Measurements from ENCODE around the gene RIPOR1.

RIPOR1 gene

DNA sequence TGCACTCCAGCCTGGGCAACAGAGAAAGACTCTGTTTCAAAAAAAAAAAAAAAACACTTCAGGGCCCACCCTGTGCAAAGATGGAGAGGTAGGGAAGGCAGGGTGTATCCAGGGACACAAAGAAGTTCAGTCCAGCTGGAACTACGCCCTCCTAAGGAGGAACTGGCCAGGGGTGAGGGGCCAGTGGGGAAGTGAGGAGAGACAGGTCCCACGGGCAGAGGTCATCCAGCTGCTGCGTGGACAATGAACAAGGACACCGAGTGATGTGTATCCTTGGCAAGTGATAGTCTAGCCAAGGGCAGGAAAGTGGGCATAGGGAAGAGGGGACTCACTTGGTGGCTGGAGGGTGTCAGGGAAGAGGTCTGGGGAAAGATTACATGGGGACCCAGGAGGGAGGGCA lies 9.4 kb upstream of the RIPOR1 start:
- no peak overlapping the region for H3K4me3 ChIP-seq (ENCODE audit: low read length)
- DNase-seq (ENCODE audit: low read depth) = no peak
- TF ChIP-seq, protein P1, sequence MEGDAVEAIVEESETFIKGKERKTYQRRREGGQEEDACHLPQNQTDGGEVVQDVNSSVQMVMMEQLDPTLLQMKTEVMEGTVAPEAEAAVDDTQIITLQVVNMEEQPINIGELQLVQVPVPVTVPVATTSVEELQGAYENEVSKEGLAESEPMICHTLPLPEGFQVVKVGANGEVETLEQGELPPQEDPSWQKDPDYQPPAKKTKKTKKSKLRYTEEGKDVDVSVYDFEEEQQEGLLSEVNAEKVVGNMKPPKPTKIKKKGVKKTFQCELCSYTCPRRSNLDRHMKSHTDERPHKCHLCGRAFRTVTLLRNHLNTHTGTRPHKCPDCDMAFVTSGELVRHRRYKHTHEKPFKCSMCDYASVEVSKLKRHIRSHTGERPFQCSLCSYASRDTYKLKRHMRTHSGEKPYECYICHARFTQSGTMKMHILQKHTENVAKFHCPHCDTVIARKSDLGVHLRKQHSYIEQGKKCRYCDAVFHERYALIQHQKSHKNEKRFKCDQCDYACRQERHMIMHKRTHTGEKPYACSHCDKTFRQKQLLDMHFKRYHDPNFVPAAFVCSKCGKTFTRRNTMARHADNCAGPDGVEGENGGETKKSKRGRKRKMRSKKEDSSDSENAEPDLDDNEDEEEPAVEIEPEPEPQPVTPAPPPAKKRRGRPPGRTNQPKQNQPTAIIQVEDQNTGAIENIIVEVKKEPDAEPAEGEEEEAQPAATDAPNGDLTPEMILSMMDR (conservative IDR thresholded peaks at IDR 0.05; ENCODE audit: low read depth, low read length) = no peak

DNA sequence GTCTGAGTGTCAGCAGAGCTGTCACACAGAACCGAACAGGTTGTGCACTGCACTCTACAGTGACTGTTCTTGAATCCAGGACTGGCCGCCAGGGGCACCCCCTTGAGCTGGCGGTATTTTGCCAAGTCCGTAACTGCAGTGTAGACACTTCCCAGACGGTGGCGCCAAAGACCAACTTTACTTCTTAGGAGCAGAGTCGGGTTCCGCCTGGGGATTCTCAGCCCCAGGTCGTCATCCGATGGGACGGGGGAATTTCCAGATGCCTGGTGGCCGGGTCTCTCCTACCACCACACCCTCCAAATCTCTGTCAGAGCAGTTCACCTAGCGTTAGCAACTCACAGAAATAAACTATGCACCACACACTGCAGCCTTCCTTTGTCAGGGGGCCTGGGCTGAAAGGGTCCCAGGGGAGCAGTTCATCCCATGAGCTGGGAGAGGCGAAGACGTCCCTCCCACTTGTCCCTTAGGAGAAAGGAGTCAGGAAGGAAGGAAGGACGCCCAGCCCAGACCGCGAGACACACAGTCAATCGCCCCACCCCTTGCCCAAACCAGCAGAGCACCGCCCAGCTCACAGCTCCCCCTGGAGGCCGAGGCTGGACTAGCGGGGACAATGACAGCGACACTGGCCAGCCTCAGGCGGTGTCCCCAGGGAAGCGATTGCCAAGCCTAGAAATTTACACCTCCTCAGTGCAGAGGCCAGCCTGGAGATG lies 7.4 kb upstream of the RIPOR1 start:
- TF ChIP-seq, protein P1 (conservative IDR thresholded peaks at IDR 0.05; ENCODE audit: low read depth, low read length) = peak; percentile 98
- peak; percentile 70 for DNase-seq (ENCODE audit: low read depth)
- peak overlapping the region; percentile 58 for H3K4me3 ChIP-seq (ENCODE audit: low read length)

DNA sequence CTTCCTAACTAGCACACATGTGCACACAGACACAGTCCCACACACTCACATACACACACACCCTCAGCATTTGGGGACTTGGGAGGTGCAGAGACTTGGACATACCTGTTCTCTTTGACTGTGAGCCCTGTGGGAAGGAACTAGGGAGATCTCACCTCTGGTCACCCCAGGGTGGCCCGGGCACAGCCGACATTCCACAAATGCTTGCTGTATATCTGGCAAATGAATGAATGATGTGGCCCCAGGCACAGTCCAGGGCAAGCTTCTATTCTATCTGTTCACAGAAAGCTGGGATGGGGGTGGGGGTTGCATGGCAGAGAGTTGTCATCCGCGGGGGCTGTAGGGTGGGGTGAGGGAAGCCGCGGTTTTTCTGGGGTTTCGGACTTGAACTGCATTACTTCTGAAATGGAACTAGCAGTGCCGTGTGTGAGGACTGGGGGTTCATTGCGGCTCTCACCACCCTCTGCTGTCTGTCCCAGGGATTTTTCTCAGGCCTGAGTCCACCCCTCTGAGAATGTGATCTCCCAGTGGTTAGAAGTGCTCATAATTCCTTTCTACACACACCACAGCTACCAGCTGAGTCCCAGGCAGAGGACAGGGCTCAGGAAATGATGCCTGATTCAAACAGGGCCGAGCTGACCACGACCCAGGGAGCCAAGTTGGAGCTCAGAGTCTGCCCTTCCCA lies 3.3 kb upstream of the RIPOR1 start:
- no peak for DNase-seq (ENCODE audit: low read depth)
- H3K4me3 ChIP-seq (ENCODE audit: low read length) = no peak overlapping the region
- TF ChIP-seq, protein P1 (conservative IDR thresholded peaks at IDR 0.05; ENCODE audit: low read depth, low read length) = peak; percentile 27

DNA sequence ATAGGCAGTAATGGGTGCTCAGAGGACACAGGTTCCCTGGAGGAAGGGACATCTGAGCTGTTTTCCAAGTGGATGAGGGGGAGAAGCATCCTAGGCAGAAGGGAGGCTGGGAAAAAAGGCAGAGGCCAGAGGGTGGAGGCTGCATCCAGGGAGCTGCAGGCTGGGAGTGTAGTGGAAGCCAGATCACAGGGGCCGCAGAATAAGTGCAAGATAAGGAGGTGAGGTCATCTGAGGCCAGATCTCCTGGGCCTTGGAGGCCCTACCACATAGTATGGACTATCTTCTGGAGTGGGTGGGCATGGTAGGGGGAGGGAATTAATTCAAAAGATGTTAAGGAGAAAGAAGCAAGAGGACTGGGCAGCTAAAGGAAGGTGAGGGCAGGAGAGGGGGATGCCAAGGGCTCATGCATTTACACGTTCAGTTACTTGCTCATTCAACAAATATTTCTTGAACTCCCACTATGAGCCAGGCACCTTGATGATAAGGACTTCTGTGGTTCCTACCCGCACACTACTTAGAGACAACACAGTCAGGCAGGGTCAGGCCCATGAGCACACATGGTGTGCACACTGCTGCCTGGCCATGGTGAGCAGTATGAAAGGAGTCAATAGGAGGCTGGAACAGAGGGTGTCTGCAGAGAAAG lies 2.4 kb upstream of the RIPOR1 start:
- TF ChIP-seq, protein P1 (conservative IDR thresholded peaks at IDR 0.05; ENCODE audit: low read depth, low read length) = no peak
- H3K4me3 ChIP-seq (ENCODE audit: low read length) = no peak overlapping the region
- DNase-seq (ENCODE audit: low read depth) = no peak

DNA sequence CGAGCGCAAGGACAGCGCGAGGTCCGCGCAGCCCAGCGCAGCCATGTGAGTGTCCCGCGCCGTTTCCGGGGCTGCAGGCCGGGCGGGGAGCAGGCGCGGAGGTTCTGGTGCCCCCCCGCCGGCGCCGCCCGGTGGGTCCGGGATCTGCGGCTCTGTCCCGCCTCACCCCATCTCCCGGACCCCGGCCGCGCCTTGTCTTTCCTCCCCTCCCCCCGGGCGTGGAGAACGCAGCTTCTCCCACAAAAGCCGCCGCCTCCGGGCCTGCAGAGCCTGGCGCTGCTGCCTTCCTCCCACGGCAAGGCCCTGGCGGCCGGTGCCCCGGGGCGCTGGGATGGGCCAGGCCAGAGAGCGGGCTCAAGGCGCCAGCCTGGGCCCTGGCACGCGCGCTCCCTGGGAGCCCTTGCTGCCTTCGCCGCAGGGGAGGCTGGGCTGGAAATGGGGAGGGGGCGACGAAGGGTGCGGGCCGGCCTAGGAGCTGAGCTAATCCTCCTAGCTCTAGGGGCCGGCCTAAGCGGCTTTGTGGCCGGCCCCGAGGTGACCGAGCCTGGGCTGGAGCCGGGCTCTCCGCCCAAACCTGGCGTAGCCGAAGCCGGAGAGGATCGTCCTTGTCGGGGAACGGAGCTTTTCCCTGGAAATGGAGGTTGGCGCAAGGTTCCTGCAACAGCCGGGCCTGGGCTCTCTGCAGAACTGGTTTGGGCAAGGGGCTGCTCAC lies 397 bp downstream of the RIPOR1 start:
- TF ChIP-seq, protein P1 (conservative IDR thresholded peaks at IDR 0.05; ENCODE audit: low read depth, low read length) = no peak

DNA sequence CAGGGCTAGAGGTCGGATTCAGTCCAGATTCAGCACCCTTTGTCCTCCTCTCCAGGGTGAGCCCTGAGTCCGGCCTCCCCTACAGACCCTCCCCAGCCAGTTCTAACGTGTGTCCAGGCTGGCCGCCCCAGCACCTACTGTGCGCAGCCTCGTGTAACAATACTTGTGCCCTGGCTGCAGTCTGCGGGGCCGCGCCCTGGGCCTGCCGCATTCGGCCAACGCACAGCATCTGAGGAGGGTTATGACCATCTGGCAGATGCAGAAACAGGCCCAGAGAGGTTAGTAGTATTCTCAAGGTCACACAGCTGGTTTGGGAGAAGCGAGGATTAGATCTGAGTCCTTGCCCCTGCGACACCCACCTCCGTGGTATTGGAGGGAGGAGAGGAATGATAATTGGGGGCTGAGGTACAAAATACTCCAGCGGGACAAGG lies 968 bp downstream of the RIPOR1 start:
- H3K4me3 ChIP-seq (ENCODE audit: low read length) = peak overlapping the region; percentile 79
- TF ChIP-seq, protein P1 (conservative IDR thresholded peaks at IDR 0.05; ENCODE audit: low read depth, low read length) = no peak
- no peak for DNase-seq (ENCODE audit: low read depth)

More for the DNA sequence above, 397 bp downstream of the RIPOR1 start:
- H3K4me3 ChIP-seq (ENCODE audit: low read length) = peak overlapping the region; percentile 79
- DNase-seq (ENCODE audit: low read depth) = no peak
